Fibroblast of villous mesenchyme (primary cell): ENCODE data around the gene SLMAP. TPM values are rescaled to one million over a fixed set of nuclear protein-coding genes. Genes with fewer than 3 reads are reported as not detected.

ENCODE experiments used
- DNase-seq: peaks from one replicate; pipeline ENCODE4 v3.0.0-alpha.2; 2010; ENCODE audit warnings: low read depth
- H3K4me3 ChIP-seq: 2 replicates; pipeline ENCODE4 v1.5.1; 2011; ENCODE audit warnings: low read depth, mild to moderate bottlenecking, low read length
- CTCF ChIP-seq: IDR thresholded peaks from 2 replicates; pipeline ENCODE4 v1.5.1; 2012; ENCODE audit warnings: low read depth, mild to moderate bottlenecking, low read length; ENCODE audit not compliant: insufficient read depth
- total RNA-seq: library from RNA; depleted of rRNA; stranded (reverse); fragments of >200 nt; gene quantifications from 2 replicates; pipeline ENCODE4 v1.2.3, GENCODE V29; 2012

Gene SLMAP
- total RNA-seq, 1 donor, result 77.3 TPM

GRCh38 chr3:57948781-57949242, 192.7 kb downstream of the SLMAP start:
- no peak overlapping the region for H3K4me3 ChIP-seq
- DNase-seq, result no peak
- no peak for TF ChIP-seq CTCF

GRCh38 chr3:57949344-57949743, 193.2 kb downstream of the SLMAP start:
- TF ChIP-seq CTCF, result no peak
- H3K4me3 ChIP-seq, result no peak overlapping the region
- DNase-seq, result no peak

- no peak overlapping the region for H3K4me3 ChIP-seq
- peak; percentile 31 for TF ChIP-seq CTCF
- no peak for DNase-seq
These were observed 193.9 kb downstream of the SLMAP start for GRCh38 chr3:57949785-57950615.

GRCh38 chr3:57951066-57951882, 195.2 kb downstream of the SLMAP start:
- H3K4me3 ChIP-seq, result no peak overlapping the region
- peak; percentile 95 for DNase-seq
- no peak for TF ChIP-seq CTCF

- no peak for TF ChIP-seq CTCF
- peak; percentile 95 for DNase-seq
- no peak overlapping the region for H3K4me3 ChIP-seq
These were observed 196.1 kb downstream of the SLMAP start for GRCh38 chr3:57952208-57952631.

- no peak for TF ChIP-seq CTCF
- DNase-seq, result no peak
- H3K4me3 ChIP-seq, result no peak overlapping the region
These were observed 196.5 kb downstream of the SLMAP start for GRCh38 chr3:57952651-57953050.
